Endothelial cell of umbilical vein (primary cell): Measurements from ENCODE around the gene UBTD1. TPM values are rescaled to one million over a fixed set of nuclear protein-coding genes. Genes with fewer than 3 reads are reported as not detected.

ENCODE experiments used
- BruUV-seq: library from RNA; stranded (reverse); fragments of 400-500 nt; replicated peaks from 2 replicates; lab custom pipeline; 2021; lab: Mats Ljungman, UMichigan
- CTCF ChIA-PET: fragments of 300-600, 350-600 bp; sonication (Branson Sonifier 250); formaldehyde crosslinking; loops from one replicate; lab custom pipeline; 2021; ENCODE audit warnings: antibody characterized with exemption, inconsistent platforms; lab: Charles Lee
- POLR2A ChIA-PET: fragments of 300-600, 350-600 bp; sonication (Branson Sonifier 250); formaldehyde crosslinking; loops from one replicate; lab custom pipeline; 2021; ENCODE audit warnings: antibody characterized with exemption, inconsistent platforms; lab: Charles Lee
- DNase-seq: peaks from one replicate; pipeline ENCODE4 v3.0.0-alpha.2; 2011; ENCODE audit warnings: low read depth, low spot score
- FAIRE-seq: peaks from 2 replicates; lab custom pipeline; 2011; peaks lifted over from hg19 to GRCh38; lab: Jason Lieb, UNC
- H2AFZ ChIP-seq: 2 replicates; pipeline ENCODE4 v1.6.0; 2012; ENCODE audit warnings: low read depth, low read length, control low read depth, inconsistent platforms
- H3K27ac ChIP-seq: 2 replicates; pipeline ENCODE4 v1.5.1; 2011; ENCODE audit warnings: low read depth, mild to moderate bottlenecking, control low read depth, low read length, moderate library complexity; ENCODE audit not compliant: insufficient read depth
- H3K27me3 ChIP-seq, 2 experiments: 2 replicates each; pipeline versions ENCODE4 v1.6.0 to v1.6.1; 2011; ENCODE audit warnings: low read length in 2 of 2, mixed read lengths in 1 of 2; ENCODE audit not compliant: control insufficient read depth in 2 of 2, insufficient read depth in 2 of 2
- H3K36me3 ChIP-seq, 2 experiments: 2 replicates in 1 of 2; 3 replicates in 1 of 2; pipeline ENCODE4 v1.5.1; 2011; ENCODE audit warnings: low read length in 2 of 2, mild to moderate bottlenecking in 1 of 2, moderate library complexity in 1 of 2; ENCODE audit not compliant: control insufficient read depth in 2 of 2, insufficient read depth in 2 of 2; ENCODE audit errors: extremely low read depth in 1 of 2
- H3K4me1 ChIP-seq: 3 replicates; pipeline ENCODE4 v1.5.1; 2011; ENCODE audit warnings: mild to moderate bottlenecking, low read length; ENCODE audit not compliant: control insufficient read depth, insufficient read depth; ENCODE audit errors: extremely low read depth
- H3K4me2 ChIP-seq: 2 replicates; pipeline ENCODE4 v1.6.1; 2011; ENCODE audit warnings: low read length, control low read depth, mixed read lengths; ENCODE audit not compliant: insufficient read depth
- H3K4me3 ChIP-seq, 3 experiments: fragments of 200-600 bp in 1 of 3; sonication (generic), shearing (Covaris generic) in 1 of 3; replicated peaks in 1 of 3; 2 replicates each; pipeline ENCODE4 v1.5.1; 2011 to 2016; ENCODE audit warnings: control low read depth in 3 of 3, low read length in 3 of 3, mild to moderate bottlenecking in 2 of 3, inconsistent platforms in 1 of 3, low read depth in 1 of 3, moderate library complexity in 1 of 3; ENCODE audit not compliant: insufficient read depth in 1 of 3
- H3K79me2 ChIP-seq: 2 replicates; pipeline ENCODE4 v1.6.0; 2012; ENCODE audit warnings: low read length, inconsistent platforms; ENCODE audit not compliant: control insufficient read depth, insufficient read depth
- H3K9ac ChIP-seq: replicated peaks from 2 replicates; pipeline ENCODE3; 2011; ENCODE audit warnings: low read length, control low read depth; ENCODE audit not compliant: insufficient read depth; ENCODE audit errors: extremely low read depth
- H3K9me1 ChIP-seq: replicated peaks from 3 replicates; pipeline ENCODE4 v1.6.0; 2011; ENCODE audit warnings: mild to moderate bottlenecking, low read length; ENCODE audit not compliant: control insufficient read depth, insufficient read depth; ENCODE audit errors: extremely low read depth
- H3K9me3 ChIP-seq: replicated peaks from 2 replicates; pipeline ENCODE4 v1.5.1; 2012; ENCODE audit warnings: low read length, inconsistent platforms; ENCODE audit not compliant: control insufficient read depth, insufficient read depth
- H4K20me1 ChIP-seq: replicated peaks from 2 replicates; pipeline ENCODE3; 2011; ENCODE audit warnings: mild to moderate bottlenecking, low read length; ENCODE audit not compliant: control insufficient read depth, insufficient read depth; ENCODE audit errors: extremely low read depth
- FOS ChIP-seq: IDR thresholded peaks from 2 replicates; pipeline ENCODE4 v1.6.1; 2011; ENCODE audit warnings: mild to moderate bottlenecking, low read length, moderate library complexity, borderline replicate concordance; ENCODE audit not compliant: insufficient read depth
- GATA2 ChIP-seq: IDR thresholded peaks from 2 replicates; pipeline ENCODE4 v1.7.0; 2011; ENCODE audit warnings: low read depth, mild to moderate bottlenecking, moderate library complexity, mixed read lengths, low read length; ENCODE audit not compliant: insufficient read length, insufficient read depth
- JUN ChIP-seq: IDR thresholded peaks from 2 replicates; pipeline ENCODE4 v1.6.1; 2011; ENCODE audit warnings: borderline replicate concordance, low read depth; ENCODE audit not compliant: insufficient read length, insufficient read depth
- MYC ChIP-seq: IDR thresholded peaks from one replicate; pipeline ENCODE4 v1.6.1; 2011; ENCODE audit warnings: mild to moderate bottlenecking, low read depth, low read length
- POLR2A ChIP-seq: IDR thresholded peaks from 2 replicates; pipeline ENCODE4 v1.6.1; 2012; ENCODE audit warnings: low read depth, mild to moderate bottlenecking, control low read depth, low read length
- POLR2AphosphoS5 ChIP-seq: IDR thresholded peaks from 2 replicates; pipeline ENCODE4 v1.6.1; 2012; ENCODE audit warnings: low read depth, mild to moderate bottlenecking, control low read depth, low read length, moderate library complexity; ENCODE audit not compliant: insufficient read depth
- dilution Hi-C: fragments of 300-500 bp; cut with MboI; formaldehyde crosslinking; loops from one replicate; pipeline ENCODE4 v1.15.0; 2019; ENCODE audit warnings: low sequenced_read_pairs; ENCODE audit not compliant: extremely low pct_ligation_motif_present
- intact Hi-C: fragments of 100-400 bp; cut with micrococcal nuclease; formaldehyde crosslinking; loops from one replicate; pipeline ENCODE4 v1.10.0; 2022
- polyA plus RNA-seq, 4 experiments: library from polyadenylated mRNA; depleted of rRNA in 3 of 4; stranded (reverse) in 3 of 4; unstranded in 1 of 4; fragments of >200 nt; gene quantifications; 2 replicates each; pipeline versions ENCODE4 v1.2.1 to v1.2.3, GENCODE V29; 2011 to 2012; ENCODE audit warnings: missing spikeins in 1 of 4
- total RNA-seq: library from RNA; stranded (reverse); gene quantifications from 2 replicates; pipeline ENCODE4 v1.2.3, GENCODE V29; 2021
- TF ChIP-seq, protein P1 (sequence below): IDR thresholded peaks from 2 replicates; pipeline ENCODE4 v1.6.1; 2011; ENCODE audit not compliant: insufficient read depth, insufficient read length

The UBTD1 gene
- total and polyA plus RNA-seq, 2 donors (not counting 3 experiments of a cell fraction or from before 2014, with no cell fraction given): 42.6 to 63.7 TPM

DNA sequence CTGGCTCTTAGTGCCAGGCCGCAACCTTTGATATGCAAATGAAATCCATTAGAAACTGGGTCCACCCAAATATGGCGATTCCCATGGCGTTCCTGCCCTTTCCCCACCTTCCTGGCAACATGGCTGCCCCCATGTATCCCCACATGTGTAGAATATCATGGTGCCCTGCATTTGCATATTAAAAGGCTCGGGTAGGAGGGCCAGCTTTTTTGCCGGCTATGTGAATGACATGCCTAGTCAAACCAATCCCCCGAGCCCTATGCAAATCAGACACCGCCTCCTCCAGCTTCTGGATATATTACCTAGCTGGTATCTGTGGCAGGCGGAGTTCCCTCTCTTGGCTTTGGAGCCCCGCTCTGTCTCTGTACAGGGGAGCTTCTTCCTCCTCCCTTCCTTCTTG is 18.8 kb upstream of the UBTD1 start:
- Histone ChIP-seq H3K9me3 (no peaks in the 10 kb centered on the region), H3K79me2 (peaks cover 14% of the 10 kb centered on the region), H3K27ac (no peak overlapping the region), H4K20me1 (no peaks in the 10 kb centered on the region), H3K4me3 (no peak overlapping the region), H3K4me2 (no peak overlapping the region), H3K27me3 (no peaks in the 10 kb centered on the region), H3K9me1 (no peaks in the 10 kb centered on the region), H3K4me1 (no peaks in the 10 kb centered on the region), H3K9ac (no peak overlapping the region), H3K36me3 (peaks cover 19 to 32% of the 10 kb centered on the region in 2 experiments), H2AFZ (no peak overlapping the region)
- intact Hi-C loops: no loop called here
- dilution Hi-C loops: no loop called here
- POLR2A ChIA-PET: no interaction called here
- FAIRE-seq: no peak
- TF ChIP-seq MYC (no peak), POLR2AphosphoS5 (no peak), JUN (no peak)
- no TSS peak for BruUV-seq
- DNase-seq: no peak
- CTCF ChIA-PET: no interaction called here

DNA sequence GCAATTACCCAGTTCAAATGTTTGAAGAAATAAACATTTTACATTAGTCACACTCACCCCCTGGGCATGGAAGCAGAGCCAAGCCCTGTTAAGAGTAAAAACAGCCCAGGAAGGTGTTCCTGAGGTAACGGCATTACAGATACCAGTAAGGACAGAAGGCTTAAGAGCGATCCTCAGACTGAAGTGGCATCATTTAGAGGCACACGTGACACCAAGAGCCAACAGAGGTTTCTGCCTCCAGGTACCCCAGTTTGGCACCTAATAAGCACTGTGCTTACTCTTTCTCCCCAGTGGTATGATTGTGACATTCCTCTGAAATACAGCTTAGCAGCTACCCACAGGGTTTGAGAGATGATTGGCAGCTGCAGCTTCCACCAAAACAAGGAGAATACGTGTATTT is 17.7 kb upstream of the UBTD1 start:
- no peaks in the 10 kb centered on the region for H3K9me1 ChIP-seq
- no peak overlapping the region for H3K9ac ChIP-seq
- no peak overlapping the region for H3K27ac ChIP-seq
- no peak for FAIRE-seq
- ChIA-PET CTCF (interaction anchor here (1.0 kb wide), 1 partner anchor 115 kb away, joined by 3 read pairs; no protein-coding TSS in a partner anchor), POLR2A (no interaction called here)
- no TSS peak for BruUV-seq
- no peaks in the 10 kb centered on the region for H3K9me3 ChIP-seq
- dilution Hi-C loops: no loop called here
- H3K4me2 ChIP-seq: no peak overlapping the region
- peaks cover 22% of the 10 kb centered on the region for H3K79me2 ChIP-seq
- H2AFZ ChIP-seq: no peak overlapping the region
- intact Hi-C loops: no loop called here
- no peaks in the 10 kb centered on the region for H3K4me1 ChIP-seq
- no peak for TF ChIP-seq GATA2
- no peak for TF ChIP-seq POLR2A
- TF ChIP-seq FOS: no peak
- TF ChIP-seq, protein P1, sequence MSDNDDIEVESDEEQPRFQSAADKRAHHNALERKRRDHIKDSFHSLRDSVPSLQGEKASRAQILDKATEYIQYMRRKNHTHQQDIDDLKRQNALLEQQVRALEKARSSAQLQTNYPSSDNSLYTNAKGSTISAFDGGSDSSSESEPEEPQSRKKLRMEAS: no peak
- TF ChIP-seq POLR2AphosphoS5: no peak
- H3K27me3 ChIP-seq: no peaks in the 10 kb centered on the region
- DNase-seq: no peak
- H4K20me1 ChIP-seq: no peaks in the 10 kb centered on the region
- peaks cover 16 to 27% of the 10 kb centered on the region in 2 experiments for H3K36me3 ChIP-seq
- no peak overlapping the region for H3K4me3 ChIP-seq
